ENCODE data around the gene TSPAN3. TPM values are rescaled to one million over a fixed set of nuclear protein-coding genes. Genes with fewer than 3 reads are reported as not detected.

Gene TSPAN3
- total RNA-seq, 4 donors from 2014 or later, result 77.3 to 114 (median 87.0) TPM

- Histone ChIP-seq H3K27me3 (no peaks in the 10 kb centered on the region), H3K4me3 (no peak overlapping the region), H3K4me1 (peaks cover 0 to 48% (median 31%) of the 10 kb centered on the region in 3 donors), H3K36me3 (no peaks in the 10 kb centered on the region), H3K27ac (no peak overlapping the region), H3K9me3 (no peaks in the 10 kb centered on the region)
- no peak for DNase-seq
- 70 to 93% methylated on average over 3 to 8 of the region's 9 CpGs for WGBS, 2 donors
- TF ChIP-seq POLR2A (IDR thresholded peaks at IDR 0.05), result no peak
- no peak for TF ChIP-seq CTCF (IDR thresholded peaks at IDR 0.05)
- intact Hi-C loops (cut with DNase I), result no loop called here
Observed at GRCh38 chr15:76991741-76992645, 78.9 kb downstream of the TSPAN3 start.

Other genes with a start within 250 kb of the TSPAN3 start
- gene SCAPER, start 165.8 kb downstream of the TSPAN3 start, total RNA-seq, result 10 to 100 TPM; 18.3 to 30.1 (median 25.3) TPM
- 10 to 100 TPM; 27.6 to 44.1 (median 41.8) TPM for gene RCN2, start 139.4 kb downstream of the TSPAN3 start, total RNA-seq
- gene PSTPIP1, start 76.0 kb downstream of the TSPAN3 start, total RNA-seq, result 1 to 10 TPM in 3 of 4 donors, under 1 TPM in 1; 0.57 to 9.9 (median 5.3) TPM